HepG2 (cell line): Measurements from ENCODE around the gene H2AZ1. TPM values are rescaled to one million over a fixed set of nuclear protein-coding genes. Genes with fewer than 3 reads are reported as not detected.
A peak's percentile ranks its signal among the peaks of the same experiment; 100 is the strongest.

Experiments
- CEBPB ChIP-seq: IDR thresholded peaks from 2 replicates; pipeline ENCODE4 v1.6.1; 2011; ENCODE audit warnings: low read depth, low read length, improper control_type of control experiment, borderline replicate concordance
- DNMT1 ChIP-seq: sonication (generic); formaldehyde crosslinking; IDR thresholded peaks from 2 replicates; pipeline ENCODE4 v1.5.1; 2020; ENCODE audit warnings: mild to moderate bottlenecking, missing genetic modification reagents
- ETV5 ChIP-seq: IDR thresholded peaks from 2 replicates; pipeline ENCODE4 v1.6.1; 2018; ENCODE audit warnings: missing biosample characterization, missing genetic modification reagents, inconsistent platforms, borderline replicate concordance
- IRX3 ChIP-seq: sonication (generic); formaldehyde crosslinking; IDR thresholded peaks from 2 replicates; pipeline ENCODE4 v1.8.1; 2023; ENCODE audit warnings: mild to moderate bottlenecking, low read depth, missing genetic modification reagents, borderline replicate concordance
- KMT2A ChIP-seq: sonication (generic); formaldehyde crosslinking; IDR thresholded peaks from 2 replicates; pipeline ENCODE4 v1.4.0; 2020; ENCODE audit warnings: missing genetic modification reagents
- MIER3 ChIP-seq: IDR thresholded peaks from 2 replicates; pipeline ENCODE4 v1.6.1; 2016; ENCODE audit warnings: missing compliant biosample characterization, borderline replicate concordance
- MLLT10 ChIP-seq: sonication (generic); formaldehyde crosslinking; IDR thresholded peaks from 2 replicates; pipeline ENCODE4 v1.4.0; 2020; ENCODE audit warnings: missing genetic modification reagents
- PAF1 ChIP-seq: IDR thresholded peaks from 2 replicates; pipeline ENCODE4 v1.6.1; 2016; ENCODE audit warnings: missing genetic modification reagents, missing compliant biosample characterization
- RAD51 ChIP-seq: fragments of 450-650 bp; IDR thresholded peaks from 2 replicates; pipeline ENCODE4 v1.6.1; 2016; ENCODE audit warnings: borderline replicate concordance
- TEAD3 ChIP-seq: optimal IDR thresholded peaks from 2 replicates; pipeline ENCODE3; 2016; ENCODE audit warnings: borderline replicate concordance
- TGIF2 ChIP-seq: IDR thresholded peaks from 2 replicates; pipeline ENCODE4 v1.6.1; 2016; ENCODE audit warnings: control low read depth, missing compliant biosample characterization
- THYN1 ChIP-seq: sonication (generic); formaldehyde crosslinking; IDR thresholded peaks from 2 replicates; pipeline ENCODE4 v1.8.1; 2023; ENCODE audit warnings: low read depth, mild to moderate bottlenecking, moderate library complexity, missing genetic modification reagents, borderline replicate concordance
- ZFP1 ChIP-seq: IDR thresholded peaks from 2 replicates; pipeline ENCODE4 v1.6.1; 2016
- ZNF101 ChIP-seq: sonication (generic); formaldehyde crosslinking; IDR thresholded peaks from 2 replicates; pipeline ENCODE4 v1.4.0; 2020; ENCODE audit warnings: mild to moderate bottlenecking, low read depth, missing genetic modification reagents, borderline replicate concordance
- ZNF562 ChIP-seq: sonication (generic); formaldehyde crosslinking; IDR thresholded peaks from 2 replicates; pipeline ENCODE4 v1.8.0; 2022; ENCODE audit warnings: missing genetic modification reagents, borderline replicate concordance
- ZNF83 ChIP-seq: sonication (generic); formaldehyde crosslinking; IDR thresholded peaks from 2 replicates; pipeline ENCODE4 v1.4.0; 2020; ENCODE audit warnings: missing genetic modification reagents, mild to moderate bottlenecking, borderline replicate concordance
- polyA plus RNA-seq, 8 experiments: library from polyadenylated mRNA; depleted of rRNA in 3 of 8; stranded (reverse) in 7 of 8; unstranded in 1 of 8; fragments of >200 nt; fragmentation: Illumina TruSeq in 4 of 8; extraction: Trizol in 4 of 8; gene quantifications; 2 replicates each; pipeline versions ENCODE4 v1.2.1 to v1.2.3, GENCODE V29; 2011 to 2016; ENCODE audit warnings: low read depth in 4 of 8, missing spikeins in 1 of 8, mixed read lengths in 1 of 8; ENCODE audit not compliant: insufficient read depth in 1 of 8
- total RNA-seq, 5 experiments: library from RNA; depleted of rRNA; stranded (reverse); fragments of >200 nt; fragmentation: Illumina TruSeq; extraction: Trizol; gene quantifications; 2 replicates each; pipeline ENCODE4 v1.2.3, GENCODE V29; 2016; ENCODE audit warnings: low read depth in 1 of 5
- TF ChIP-seq, protein P1 (sequence below): sonication (generic); formaldehyde crosslinking; IDR thresholded peaks from 2 replicates; pipeline ENCODE4 v1.8.1; 2022; ENCODE audit warnings: low read depth, mild to moderate bottlenecking, missing genetic modification reagents
- TF ChIP-seq, protein P2 (sequence below): sonication (generic); formaldehyde crosslinking; IDR thresholded peaks from 2 replicates; pipeline ENCODE4 v1.4.0; 2020; ENCODE audit warnings: missing genetic modification reagents, borderline replicate concordance
- TF ChIP-seq, protein P3 (sequence below): sonication (generic); formaldehyde crosslinking; IDR thresholded peaks from 2 replicates; pipeline ENCODE4; 2020; ENCODE audit warnings: missing genetic modification reagents, mild to moderate bottlenecking, borderline replicate concordance

Gene H2AZ1
- total and polyA plus RNA-seq, 2 of the 13 experiments (the other 11 are each of a cell fraction or from before 2014, with no cell fraction given): 301 to 574 TPM

DNA sequence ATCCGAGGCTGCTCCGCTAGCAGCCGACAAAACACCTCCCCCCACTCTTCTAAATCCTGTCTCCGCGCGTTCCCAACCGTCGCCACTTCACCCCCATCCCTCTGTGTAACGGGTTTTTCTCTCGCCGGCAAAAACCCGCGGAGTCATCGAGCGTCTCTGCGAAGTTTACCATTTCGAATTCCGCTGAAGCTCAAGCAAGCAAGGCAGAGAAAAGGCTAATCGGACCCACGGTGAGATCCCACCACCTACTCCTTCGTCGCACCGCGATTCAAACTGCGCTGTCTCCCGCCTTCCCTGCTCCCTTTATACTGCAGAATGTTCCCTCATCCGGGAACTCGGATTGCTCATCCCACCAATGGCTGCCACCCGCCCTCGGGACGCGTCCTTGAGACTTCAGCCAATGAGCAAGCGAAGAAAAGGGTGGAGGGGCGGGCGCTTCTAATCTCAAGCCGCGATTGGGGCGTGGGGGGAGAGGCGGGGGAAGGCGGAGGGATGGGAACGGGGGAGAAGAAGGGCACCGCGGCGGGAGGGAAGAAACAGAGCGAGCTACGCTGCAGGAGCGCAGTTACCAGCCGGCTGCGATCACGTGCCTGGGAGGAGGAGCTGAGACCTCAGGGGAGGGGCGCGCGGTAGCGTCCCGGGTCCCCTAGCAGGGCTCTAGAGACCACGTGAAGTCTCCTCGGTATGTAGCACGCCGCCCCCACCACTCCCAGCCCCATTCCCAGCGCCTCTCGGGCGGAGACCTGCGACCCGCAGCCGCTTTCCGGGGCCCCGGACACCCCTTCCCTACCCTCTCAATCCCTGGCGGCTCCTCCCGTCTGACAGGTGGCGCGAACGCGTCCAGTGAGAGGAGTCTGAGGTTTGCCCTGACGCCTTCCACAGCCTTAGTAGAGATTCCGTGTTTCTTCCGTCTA lies at the start of gene H2AZ1 (continued):
- no peak for TF ChIP-seq CEBPB
- no peak for TF ChIP-seq ZFP1
- 0 out of 2 replicates have a peak, but pooled peaks have one; percentile 13 for TF ChIP-seq ETV5 (CRISPR knock-in tag)
- TF ChIP-seq KMT2A (CRISPR knock-in tag): peak; percentile 18; the same call in 1 of the 2 replicates
- TF ChIP-seq ZNF101 (CRISPR knock-in tag): no peak
- TF ChIP-seq PAF1 (CRISPR knock-in tag): no peak
- TF ChIP-seq MIER3: 0 out of 2 replicates have a peak, but pooled peaks have one; percentile 13
- TF ChIP-seq RAD51: peak; percentile 53
- no peak for TF ChIP-seq MLLT10
- TF ChIP-seq TEAD3: peak; percentile 46
- no peak for TF ChIP-seq DNMT1 (CRISPR knock-in tag)
- TF ChIP-seq THYN1: no peak
- 0 out of 2 replicates have a peak, but pooled peaks have one; percentile 60 for TF ChIP-seq ZNF83 (CRISPR knock-in tag)
- no peak for TF ChIP-seq IRX3 (CRISPR knock-in tag)
- TF ChIP-seq, protein P1, sequence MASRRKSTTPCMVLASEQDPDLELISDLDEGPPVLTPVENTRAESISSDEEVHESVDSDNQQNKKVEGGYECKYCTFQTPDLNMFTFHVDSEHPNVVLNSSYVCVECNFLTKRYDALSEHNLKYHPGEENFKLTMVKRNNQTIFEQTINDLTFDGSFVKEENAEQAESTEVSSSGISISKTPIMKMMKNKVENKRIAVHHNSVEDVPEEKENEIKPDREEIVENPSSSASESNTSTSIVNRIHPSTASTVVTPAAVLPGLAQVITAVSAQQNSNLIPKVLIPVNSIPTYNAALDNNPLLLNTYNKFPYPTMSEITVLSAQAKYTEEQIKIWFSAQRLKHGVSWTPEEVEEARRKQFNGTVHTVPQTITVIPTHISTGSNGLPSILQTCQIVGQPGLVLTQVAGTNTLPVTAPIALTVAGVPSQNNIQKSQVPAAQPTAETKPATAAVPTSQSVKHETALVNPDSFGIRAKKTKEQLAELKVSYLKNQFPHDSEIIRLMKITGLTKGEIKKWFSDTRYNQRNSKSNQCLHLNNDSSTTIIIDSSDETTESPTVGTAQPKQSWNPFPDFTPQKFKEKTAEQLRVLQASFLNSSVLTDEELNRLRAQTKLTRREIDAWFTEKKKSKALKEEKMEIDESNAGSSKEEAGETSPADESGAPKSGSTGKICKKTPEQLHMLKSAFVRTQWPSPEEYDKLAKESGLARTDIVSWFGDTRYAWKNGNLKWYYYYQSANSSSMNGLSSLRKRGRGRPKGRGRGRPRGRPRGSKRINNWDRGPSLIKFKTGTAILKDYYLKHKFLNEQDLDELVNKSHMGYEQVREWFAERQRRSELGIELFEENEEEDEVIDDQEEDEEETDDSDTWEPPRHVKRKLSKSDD (CRISPR knock-in tag): no peak
- no peak for TF ChIP-seq ZNF562 (CRISPR knock-in tag)
- TF ChIP-seq, protein P2, sequence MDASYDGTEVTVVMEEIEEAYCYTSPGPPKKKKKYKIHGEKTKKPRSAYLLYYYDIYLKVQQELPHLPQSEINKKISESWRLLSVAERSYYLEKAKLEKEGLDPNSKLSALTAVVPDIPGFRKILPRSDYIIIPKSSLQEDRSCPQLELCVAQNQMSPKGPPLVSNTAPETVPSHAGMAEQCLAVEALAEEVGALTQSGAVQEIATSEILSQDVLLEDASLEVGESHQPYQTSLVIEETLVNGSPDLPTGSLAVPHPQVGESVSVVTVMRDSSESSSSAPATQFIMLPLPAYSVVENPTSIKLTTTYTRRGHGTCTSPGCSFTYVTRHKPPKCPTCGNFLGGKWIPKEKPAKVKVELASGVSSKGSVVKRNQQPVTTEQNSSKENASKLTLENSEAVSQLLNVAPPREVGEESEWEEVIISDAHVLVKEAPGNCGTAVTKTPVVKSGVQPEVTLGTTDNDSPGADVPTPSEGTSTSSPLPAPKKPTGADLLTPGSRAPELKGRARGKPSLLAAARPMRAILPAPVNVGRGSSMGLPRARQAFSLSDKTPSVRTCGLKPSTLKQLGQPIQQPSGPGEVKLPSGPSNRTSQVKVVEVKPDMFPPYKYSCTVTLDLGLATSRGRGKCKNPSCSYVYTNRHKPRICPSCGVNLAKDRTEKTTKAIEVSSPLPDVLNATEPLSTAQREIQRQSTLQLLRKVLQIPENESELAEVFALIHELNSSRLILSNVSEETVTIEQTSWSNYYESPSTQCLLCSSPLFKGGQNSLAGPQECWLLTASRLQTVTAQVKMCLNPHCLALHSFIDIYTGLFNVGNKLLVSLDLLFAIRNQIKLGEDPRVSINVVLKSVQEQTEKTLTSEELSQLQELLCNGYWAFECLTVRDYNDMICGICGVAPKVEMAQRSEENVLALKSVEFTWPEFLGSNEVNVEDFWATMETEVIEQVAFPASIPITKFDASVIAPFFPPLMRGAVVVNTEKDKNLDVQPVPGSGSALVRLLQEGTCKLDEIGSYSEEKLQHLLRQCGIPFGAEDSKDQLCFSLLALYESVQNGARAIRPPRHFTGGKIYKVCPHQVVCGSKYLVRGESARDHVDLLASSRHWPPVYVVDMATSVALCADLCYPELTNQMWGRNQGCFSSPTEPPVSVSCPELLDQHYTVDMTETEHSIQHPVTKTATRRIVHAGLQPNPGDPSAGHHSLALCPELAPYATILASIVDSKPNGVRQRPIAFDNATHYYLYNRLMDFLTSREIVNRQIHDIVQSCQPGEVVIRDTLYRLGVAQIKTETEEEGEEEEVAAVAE (CRISPR knock-in tag): peak; percentile 31; the same call in 1 of the 2 replicates
- TF ChIP-seq TGIF2 (CRISPR knock-in tag): no peak
- TF ChIP-seq, protein P3, sequence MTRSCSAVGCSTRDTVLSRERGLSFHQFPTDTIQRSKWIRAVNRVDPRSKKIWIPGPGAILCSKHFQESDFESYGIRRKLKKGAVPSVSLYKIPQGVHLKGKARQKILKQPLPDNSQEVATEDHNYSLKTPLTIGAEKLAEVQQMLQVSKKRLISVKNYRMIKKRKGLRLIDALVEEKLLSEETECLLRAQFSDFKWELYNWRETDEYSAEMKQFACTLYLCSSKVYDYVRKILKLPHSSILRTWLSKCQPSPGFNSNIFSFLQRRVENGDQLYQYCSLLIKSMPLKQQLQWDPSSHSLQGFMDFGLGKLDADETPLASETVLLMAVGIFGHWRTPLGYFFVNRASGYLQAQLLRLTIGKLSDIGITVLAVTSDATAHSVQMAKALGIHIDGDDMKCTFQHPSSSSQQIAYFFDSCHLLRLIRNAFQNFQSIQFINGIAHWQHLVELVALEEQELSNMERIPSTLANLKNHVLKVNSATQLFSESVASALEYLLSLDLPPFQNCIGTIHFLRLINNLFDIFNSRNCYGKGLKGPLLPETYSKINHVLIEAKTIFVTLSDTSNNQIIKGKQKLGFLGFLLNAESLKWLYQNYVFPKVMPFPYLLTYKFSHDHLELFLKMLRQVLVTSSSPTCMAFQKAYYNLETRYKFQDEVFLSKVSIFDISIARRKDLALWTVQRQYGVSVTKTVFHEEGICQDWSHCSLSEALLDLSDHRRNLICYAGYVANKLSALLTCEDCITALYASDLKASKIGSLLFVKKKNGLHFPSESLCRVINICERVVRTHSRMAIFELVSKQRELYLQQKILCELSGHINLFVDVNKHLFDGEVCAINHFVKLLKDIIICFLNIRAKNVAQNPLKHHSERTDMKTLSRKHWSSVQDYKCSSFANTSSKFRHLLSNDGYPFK (CRISPR knock-in tag): peak; percentile 20; the same call in 1 of the 2 replicates
